ENCODE measurements around the gene DNAJA3. TPM values are rescaled to one million over a fixed set of nuclear protein-coding genes. Genes with fewer than 3 reads are reported as not detected.
A peak's percentile ranks its signal among the peaks of the same experiment; 100 is the strongest.

The DNAJA3 gene
- total RNA-seq, 1 donor from 2014 or later = 27.3 TPM

DNA sequence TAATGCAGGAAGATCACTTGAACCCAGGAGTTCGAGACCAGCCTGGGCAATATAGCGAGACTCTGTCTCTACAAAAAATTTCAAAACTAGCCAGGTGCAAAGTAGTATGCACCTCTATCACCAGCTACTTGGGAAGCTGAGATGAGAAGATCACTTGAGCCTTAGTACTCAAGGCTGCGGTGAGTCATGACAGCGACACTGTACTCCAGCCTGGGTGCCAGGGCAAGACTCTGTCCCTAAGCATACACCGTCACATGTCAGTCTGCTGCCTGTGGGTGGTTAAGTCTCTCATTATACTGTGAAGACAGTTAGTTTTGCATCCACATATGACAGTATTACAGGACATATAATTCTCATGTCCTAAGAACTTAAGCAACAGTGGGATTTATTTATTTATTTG is 27.0 kb downstream of the DNAJA3 start:
- no peaks in the 10 kb centered on the region for H3K36me3 ChIP-seq
- H3K27ac Mint-ChIP-seq = no peak overlapping the region
- H3K27me3 ChIP-seq = no peaks in the 10 kb centered on the region
- no peak overlapping the region for H3K9ac ChIP-seq
- no peaks in the 10 kb centered on the region for H3K9me3 Mint-ChIP-seq
- no peaks in the 10 kb centered on the region for H3K79me2 ChIP-seq (ENCODE audit: low read depth)
- no peak overlapping the region for H2AFZ ChIP-seq (replicated peaks)
- H3K4me1 ChIP-seq = no peaks in the 10 kb centered on the region
- no peak overlapping the region for H3K4me3 ChIP-seq
- H4K20me1 ChIP-seq (ENCODE audit: low read depth) = peaks cover 21% of the 10 kb centered on the region
- H3K9me3 ChIP-seq (ENCODE audit: low read depth) = no peaks in the 10 kb centered on the region
- no peaks in the 10 kb centered on the region for H3F3A ChIP-seq (ENCODE audit: low read depth)
- H3K4me3 Mint-ChIP-seq = no peak overlapping the region
- H3K4me1 Mint-ChIP-seq = no peaks in the 10 kb centered on the region
- no peak overlapping the region for H3K27ac ChIP-seq
- TF ChIP-seq EZH2 (IDR thresholded peaks at IDR 0.05) (no peak), EZH2phosphoT487 (IDR thresholded peaks at IDR 0.05) (no peak)
- TF ChIP-seq, protein P1, sequence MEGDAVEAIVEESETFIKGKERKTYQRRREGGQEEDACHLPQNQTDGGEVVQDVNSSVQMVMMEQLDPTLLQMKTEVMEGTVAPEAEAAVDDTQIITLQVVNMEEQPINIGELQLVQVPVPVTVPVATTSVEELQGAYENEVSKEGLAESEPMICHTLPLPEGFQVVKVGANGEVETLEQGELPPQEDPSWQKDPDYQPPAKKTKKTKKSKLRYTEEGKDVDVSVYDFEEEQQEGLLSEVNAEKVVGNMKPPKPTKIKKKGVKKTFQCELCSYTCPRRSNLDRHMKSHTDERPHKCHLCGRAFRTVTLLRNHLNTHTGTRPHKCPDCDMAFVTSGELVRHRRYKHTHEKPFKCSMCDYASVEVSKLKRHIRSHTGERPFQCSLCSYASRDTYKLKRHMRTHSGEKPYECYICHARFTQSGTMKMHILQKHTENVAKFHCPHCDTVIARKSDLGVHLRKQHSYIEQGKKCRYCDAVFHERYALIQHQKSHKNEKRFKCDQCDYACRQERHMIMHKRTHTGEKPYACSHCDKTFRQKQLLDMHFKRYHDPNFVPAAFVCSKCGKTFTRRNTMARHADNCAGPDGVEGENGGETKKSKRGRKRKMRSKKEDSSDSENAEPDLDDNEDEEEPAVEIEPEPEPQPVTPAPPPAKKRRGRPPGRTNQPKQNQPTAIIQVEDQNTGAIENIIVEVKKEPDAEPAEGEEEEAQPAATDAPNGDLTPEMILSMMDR (IDR thresholded peaks at IDR 0.05) = no peak
- no peak overlapping the region for H3K4me2 ChIP-seq
- H3K27me3 Mint-ChIP-seq (ENCODE audit: insufficient read depth, low read depth) = peaks cover 2% of the 10 kb centered on the region
- DNase-seq (ENCODE audit: low spot score) = no peak
- peaks cover 7% of the 10 kb centered on the region for H3K36me3 Mint-ChIP-seq

DNA sequence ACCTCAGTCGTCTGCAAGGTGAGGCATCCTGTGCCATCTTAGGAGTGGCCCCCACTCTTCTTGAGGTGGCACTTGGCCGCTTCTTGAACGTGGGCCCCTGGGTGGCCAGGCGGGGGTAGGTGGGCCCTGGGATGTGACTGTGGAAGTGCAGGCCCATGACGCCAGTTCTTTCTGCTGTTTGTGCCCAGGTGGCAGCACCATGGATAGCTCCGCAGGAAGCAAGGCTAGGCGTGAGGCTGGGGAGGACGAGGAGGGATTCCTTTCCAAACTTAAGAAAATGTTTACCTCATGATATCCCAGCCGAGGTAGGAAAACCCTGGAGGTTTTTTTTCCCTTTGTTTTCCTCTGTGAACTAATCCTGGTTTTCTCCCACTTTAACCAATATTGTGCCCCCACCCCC is 29.0 kb downstream of the DNAJA3 start:
- no peaks in the 10 kb centered on the region for H3K27me3 ChIP-seq
- H3K9me3 Mint-ChIP-seq = no peaks in the 10 kb centered on the region
- H4K20me1 ChIP-seq (ENCODE audit: low read depth) = peaks cover 21% of the 10 kb centered on the region
- H3K36me3 ChIP-seq = no peaks in the 10 kb centered on the region
- no peak overlapping the region for H3K4me2 ChIP-seq
- no peak overlapping the region for H3K4me3 Mint-ChIP-seq
- no peak overlapping the region for H3K27ac Mint-ChIP-seq
- no peaks in the 10 kb centered on the region for H3K4me1 Mint-ChIP-seq
- no peaks in the 10 kb centered on the region for H3K4me1 ChIP-seq
- H3K27me3 Mint-ChIP-seq (ENCODE audit: insufficient read depth, low read depth) = peaks cover 2% of the 10 kb centered on the region
- peak; percentile 43 for DNase-seq (ENCODE audit: low spot score)
- H3K36me3 Mint-ChIP-seq = peaks cover 5% of the 10 kb centered on the region
- H3K79me2 ChIP-seq (ENCODE audit: low read depth) = no peaks in the 10 kb centered on the region
- H3K27ac ChIP-seq = no peak overlapping the region
- no peak overlapping the region for H3K4me3 ChIP-seq
- no peak overlapping the region for H3K9ac ChIP-seq
- H3K9me3 ChIP-seq (ENCODE audit: low read depth) = no peaks in the 10 kb centered on the region
- no peak overlapping the region for H2AFZ ChIP-seq (replicated peaks)
- H3F3A ChIP-seq (ENCODE audit: low read depth) = no peaks in the 10 kb centered on the region
- no peak for TF ChIP-seq EZH2phosphoT487 (IDR thresholded peaks at IDR 0.05)
- TF ChIP-seq EZH2 (IDR thresholded peaks at IDR 0.05) = no peak
- TF ChIP-seq, protein P1 (IDR thresholded peaks at IDR 0.05) = no peak

DNA sequence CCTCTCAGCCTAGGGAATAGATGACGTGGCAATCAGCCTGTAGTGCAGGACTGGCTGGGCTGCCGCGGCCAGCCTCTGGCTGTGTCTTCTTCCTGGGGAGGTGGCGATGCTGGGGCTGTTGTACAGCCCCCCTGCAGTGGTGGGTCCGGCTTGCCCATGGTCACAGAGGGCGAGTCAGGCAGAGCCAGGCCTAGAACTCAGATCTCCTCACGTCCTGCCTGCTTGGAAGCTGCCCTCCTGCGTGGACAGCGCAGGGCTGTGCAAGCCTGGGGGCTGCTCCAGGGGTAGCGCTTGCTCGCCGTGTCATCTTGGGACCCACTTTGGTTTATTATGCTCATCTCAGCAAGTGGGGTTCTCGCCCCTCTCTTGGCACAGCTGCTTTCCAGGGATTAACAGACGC is 29.4 kb downstream of the DNAJA3 start:
- Histone ChIP-seq H3K27ac (no peak overlapping the region), H4K20me1 (ENCODE audit: low read depth) (peaks cover 21% of the 10 kb centered on the region), H3F3A (ENCODE audit: low read depth) (peaks cover 3% of the 10 kb centered on the region), H3K4me1 (no peaks in the 10 kb centered on the region), H3K4me2 (no peak overlapping the region), H3K36me3 (no peaks in the 10 kb centered on the region), H3K9ac (no peak overlapping the region), H3K4me3 (no peak overlapping the region), H3K79me2 (ENCODE audit: low read depth) (no peaks in the 10 kb centered on the region), H2AFZ (replicated peaks) (no peak overlapping the region), H3K27me3 (no peaks in the 10 kb centered on the region), H3K9me3 (ENCODE audit: low read depth) (no peaks in the 10 kb centered on the region)
- no peak for DNase-seq (ENCODE audit: low spot score)
- Mint-ChIP-seq H3K4me3 (no peak overlapping the region), H3K27me3 (ENCODE audit: insufficient read depth, low read depth) (peaks cover 2% of the 10 kb centered on the region), H3K27ac (no peak overlapping the region), H3K4me1 (no peaks in the 10 kb centered on the region), H3K9me3 (no peaks in the 10 kb centered on the region), H3K36me3 (peaks cover 8% of the 10 kb centered on the region)
- TF ChIP-seq, protein P1 (IDR thresholded peaks at IDR 0.05) = no peak
- TF ChIP-seq EZH2phosphoT487 (IDR thresholded peaks at IDR 0.05) = no peak
- no peak for TF ChIP-seq EZH2 (IDR thresholded peaks at IDR 0.05)
